Astrocyte of the spinal cord (primary cell): ENCODE measurements around the gene NSA2.

ENCODE experiments used
- DNase-seq: peaks from one replicate; pipeline ENCODE4 v3.0.0; 2011; ENCODE audit warnings: low read depth, low spot score
- H3K4me3 ChIP-seq: 2 replicates; pipeline ENCODE4 v1.5.1; 2011; ENCODE audit warnings: low read depth, mild to moderate bottlenecking, low read length, moderate library complexity
- in situ Hi-C: cut with HindIII; loops from 2 replicates; pipeline ENCODE4 v1.10.0; 2017; ENCODE audit warnings: low sequenced_read_pairs
- TF ChIP-seq, protein P1 (sequence below): IDR thresholded peaks from 2 replicates; pipeline ENCODE4 v1.5.1; 2012; ENCODE audit warnings: low read depth, mild to moderate bottlenecking, low read length, inconsistent platforms

The NSA2 gene

DNA sequence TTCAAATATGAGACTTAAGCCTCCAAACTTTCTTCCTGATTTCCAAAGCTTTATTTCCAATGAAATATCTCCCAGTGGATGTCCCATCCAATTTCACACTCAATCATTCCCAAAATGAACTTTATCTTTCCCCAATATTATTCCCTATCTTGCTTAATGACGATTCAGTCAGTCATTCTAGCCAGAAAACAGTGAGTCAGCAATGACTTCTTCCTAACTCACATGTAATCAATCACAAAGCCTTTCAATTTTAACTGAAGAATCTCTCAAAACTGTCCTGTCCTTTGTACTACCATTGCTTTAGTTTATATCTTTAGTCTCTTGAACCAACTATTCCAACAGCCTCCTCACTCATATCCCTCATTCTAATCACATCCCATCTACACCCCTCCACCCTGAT lies 34.9 kb downstream of the NSA2 start:
- in situ Hi-C loops = no loop called here
- H3K4me3 ChIP-seq = no peak overlapping the region
- TF ChIP-seq, protein P1, sequence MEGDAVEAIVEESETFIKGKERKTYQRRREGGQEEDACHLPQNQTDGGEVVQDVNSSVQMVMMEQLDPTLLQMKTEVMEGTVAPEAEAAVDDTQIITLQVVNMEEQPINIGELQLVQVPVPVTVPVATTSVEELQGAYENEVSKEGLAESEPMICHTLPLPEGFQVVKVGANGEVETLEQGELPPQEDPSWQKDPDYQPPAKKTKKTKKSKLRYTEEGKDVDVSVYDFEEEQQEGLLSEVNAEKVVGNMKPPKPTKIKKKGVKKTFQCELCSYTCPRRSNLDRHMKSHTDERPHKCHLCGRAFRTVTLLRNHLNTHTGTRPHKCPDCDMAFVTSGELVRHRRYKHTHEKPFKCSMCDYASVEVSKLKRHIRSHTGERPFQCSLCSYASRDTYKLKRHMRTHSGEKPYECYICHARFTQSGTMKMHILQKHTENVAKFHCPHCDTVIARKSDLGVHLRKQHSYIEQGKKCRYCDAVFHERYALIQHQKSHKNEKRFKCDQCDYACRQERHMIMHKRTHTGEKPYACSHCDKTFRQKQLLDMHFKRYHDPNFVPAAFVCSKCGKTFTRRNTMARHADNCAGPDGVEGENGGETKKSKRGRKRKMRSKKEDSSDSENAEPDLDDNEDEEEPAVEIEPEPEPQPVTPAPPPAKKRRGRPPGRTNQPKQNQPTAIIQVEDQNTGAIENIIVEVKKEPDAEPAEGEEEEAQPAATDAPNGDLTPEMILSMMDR = no peak
- DNase-seq = no peak

- TF ChIP-seq, protein P1 = no peak
These were observed 43.9 kb downstream of the NSA2 start for GRCh38 chr5:74810915-74811314.

GRCh38 chr5:74816875-74817274 lies 49.8 kb downstream of the NSA2 start:
- TF ChIP-seq, protein P1 = no peak
- DNase-seq = no peak
- H3K4me3 ChIP-seq = no peak overlapping the region
- in situ Hi-C loops = no loop called here

More at GRCh38 chr5:74810915-74811314, 43.9 kb downstream of the NSA2 start:
- H3K4me3 ChIP-seq = no peak overlapping the region
- DNase-seq = no peak
- in situ Hi-C loops = no loop called here

DNA sequence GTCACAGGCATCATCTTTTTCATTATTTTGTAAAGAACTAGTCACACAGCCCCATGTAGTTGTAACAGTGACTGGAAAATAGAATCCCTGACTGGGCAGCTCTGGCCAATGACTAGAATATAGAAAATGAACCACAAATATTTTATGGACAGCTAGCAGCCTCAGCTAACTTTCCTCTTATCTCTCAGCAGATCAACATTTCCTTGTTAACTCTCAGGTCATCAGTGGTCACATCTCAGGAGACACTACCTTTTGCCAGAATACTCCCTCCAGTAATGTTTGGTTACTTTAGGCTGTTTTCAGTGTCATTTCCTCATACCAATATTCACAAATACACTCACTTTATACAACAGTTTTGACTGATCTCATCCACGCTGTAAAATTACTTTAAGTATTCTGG lies 55.2 kb downstream of the NSA2 start:
- TF ChIP-seq, protein P1 = no peak
- in situ Hi-C loops = no loop called here

DNA sequence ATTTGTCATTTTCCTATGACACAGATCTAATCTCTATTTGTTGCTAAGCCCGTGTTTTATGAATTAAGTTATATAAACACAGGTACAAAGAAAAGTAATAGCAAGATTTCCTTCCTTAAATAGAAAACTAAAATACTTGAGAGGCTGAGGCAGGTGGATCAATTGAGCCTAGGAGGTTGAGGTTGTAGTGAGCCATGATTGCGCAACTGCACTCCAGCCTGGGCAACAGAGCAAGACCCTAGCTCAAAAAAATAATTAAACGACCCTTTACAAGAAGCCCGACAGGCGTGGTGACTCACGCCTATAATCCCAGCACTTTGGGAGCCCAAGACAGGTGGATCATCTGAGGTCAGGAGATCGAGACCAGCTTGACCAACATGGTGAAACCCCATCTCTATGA lies 62.4 kb downstream of the NSA2 start:
- TF ChIP-seq, protein P1 = no peak
- no peak overlapping the region for H3K4me3 ChIP-seq
- in situ Hi-C loops = no loop called here
- no peak for DNase-seq

More for the DNA sequence above, 55.2 kb downstream of the NSA2 start:
- no peak for DNase-seq
- no peak overlapping the region for H3K4me3 ChIP-seq
